CD4-positive, alpha-beta T cell treated with Interleukin-15 for 4 hours (primary cell): Measurements from ENCODE around the gene COL23A1.

Source experiments
- DNase-seq: peaks from one replicate; pipeline ENCODE4 v3.0.0-alpha.2; 2020; ENCODE audit warnings: low spot score

The COL23A1 gene

GRCh38 chr5:178531786-178532185, 58.4 kb downstream of the COL23A1 start:
- DNase-seq, result no peak

GRCh38 chr5:178530526-178530925, 59.7 kb downstream of the COL23A1 start:
- no peak for DNase-seq

GRCh38 chr5:178529080-178529479, 61.1 kb downstream of the COL23A1 start:
- no peak for DNase-seq

GRCh38 chr5:178527458-178528307, 62.5 kb downstream of the COL23A1 start:
- no peak for DNase-seq

- DNase-seq, result no peak
Observed at GRCh38 chr5:178526773-178527457, 63.3 kb downstream of the COL23A1 start.

- DNase-seq, result no peak
Observed at GRCh38 chr5:178525906-178526732, 64.1 kb downstream of the COL23A1 start.

GRCh38 chr5:178524093-178524882, 65.9 kb downstream of the COL23A1 start:
- DNase-seq, result no peak

- no peak for DNase-seq
Observed at GRCh38 chr5:178522361-178522760, 67.8 kb downstream of the COL23A1 start.

- no peak for DNase-seq
Observed at GRCh38 chr5:178520851-178521250, 69.3 kb downstream of the COL23A1 start.

GRCh38 chr5:178519804-178520203, 70.4 kb downstream of the COL23A1 start:
- no peak for DNase-seq

- DNase-seq, result no peak
Observed at GRCh38 chr5:178519155-178519554, 71.0 kb downstream of the COL23A1 start.

- no peak for DNase-seq
Observed at GRCh38 chr5:178516504-178517235, 73.5 kb downstream of the COL23A1 start.

GRCh38 chr5:178515776-178516503, 74.3 kb downstream of the COL23A1 start:
- no peak for DNase-seq

- no peak for DNase-seq
Observed at GRCh38 chr5:178514851-178515418, 75.3 kb downstream of the COL23A1 start.

GRCh38 chr5:178511172-178511571, 79.0 kb downstream of the COL23A1 start:
- DNase-seq, result no peak

GRCh38 chr5:178509491-178510057, 80.6 kb downstream of the COL23A1 start:
- no peak for DNase-seq

- no peak for DNase-seq
Observed at GRCh38 chr5:178507151-178507932, 82.9 kb downstream of the COL23A1 start.

- DNase-seq, result no peak
Observed at GRCh38 chr5:178505639-178506407, 84.4 kb downstream of the COL23A1 start.
